ENCODE results near the gene SHISA7.

Gene SHISA7

DNA sequence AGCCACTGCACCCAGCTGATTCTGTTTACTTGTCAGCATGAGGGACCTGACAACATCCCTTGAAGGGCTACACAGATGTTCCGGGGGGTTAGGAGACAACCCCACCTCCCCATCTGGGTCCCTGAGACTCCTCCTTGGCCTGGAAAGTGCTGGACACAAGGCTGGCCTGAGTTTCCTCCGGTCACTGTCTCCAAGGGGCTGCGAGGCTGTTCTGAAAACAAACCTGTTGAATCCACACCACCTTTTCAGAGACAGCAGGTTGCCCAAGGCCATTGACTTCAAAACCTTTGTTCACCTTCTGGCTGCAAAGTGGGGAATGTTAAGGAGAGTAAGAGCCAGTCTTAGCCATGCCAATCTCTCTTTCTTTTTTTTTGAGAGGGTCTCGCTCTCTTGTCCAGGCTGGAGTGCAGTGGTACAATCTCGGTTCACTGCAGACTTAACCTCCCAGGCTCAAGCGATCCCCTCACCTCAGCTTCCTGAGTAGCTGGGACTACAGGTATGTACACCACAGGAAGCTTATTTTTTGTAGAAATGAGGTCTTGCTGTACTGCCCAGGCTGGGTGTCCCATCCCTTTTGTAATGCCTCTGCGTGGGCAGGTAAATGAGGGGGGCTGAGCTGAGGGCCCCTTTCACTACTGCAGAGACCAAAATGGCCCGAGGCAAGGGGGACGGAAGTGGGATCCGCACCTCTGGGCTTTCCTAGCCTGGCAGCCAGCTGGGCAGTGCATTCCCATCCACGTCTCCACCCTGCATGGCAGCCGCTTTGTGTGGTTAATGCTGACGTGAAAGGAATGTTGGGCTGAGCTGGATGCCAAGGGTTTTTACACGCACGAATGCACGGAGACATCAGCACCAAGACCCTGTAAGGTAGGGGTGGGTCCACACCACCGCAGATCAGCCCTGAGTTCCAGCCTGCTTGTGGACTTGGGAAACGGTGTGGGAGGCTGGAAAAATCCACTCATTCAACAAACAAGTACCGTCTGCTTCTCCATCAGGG lies 31.5 kb upstream of the SHISA7 start:
- TF ChIP-seq TAF1 (IDR thresholded peaks at IDR 0.05; ENCODE audit: low read depth, low read length): no peak
- TF ChIP-seq POU2F2 (IDR thresholded peaks at IDR 0.05; ENCODE audit: low read depth, low read length): no peak
- no peak for TF ChIP-seq POLR2A (IDR thresholded peaks at IDR 0.05; ENCODE audit: low read depth, low read length)
- no peak for TF ChIP-seq PAX5 (IDR thresholded peaks at IDR 0.05; ENCODE audit: insufficient read depth, low read length, severe bottlenecking)
- TF ChIP-seq SPI1 (IDR thresholded peaks at IDR 0.05; ENCODE audit: low read depth, low read length): no peak
- TF ChIP-seq POLR2AphosphoS5 (IDR thresholded peaks at IDR 0.05; ENCODE audit: low read depth, low read length): no peak
- DNase-seq (ENCODE audit: insufficient read length, low spot score) (no peak), FAIRE-seq (no peak)

DNA sequence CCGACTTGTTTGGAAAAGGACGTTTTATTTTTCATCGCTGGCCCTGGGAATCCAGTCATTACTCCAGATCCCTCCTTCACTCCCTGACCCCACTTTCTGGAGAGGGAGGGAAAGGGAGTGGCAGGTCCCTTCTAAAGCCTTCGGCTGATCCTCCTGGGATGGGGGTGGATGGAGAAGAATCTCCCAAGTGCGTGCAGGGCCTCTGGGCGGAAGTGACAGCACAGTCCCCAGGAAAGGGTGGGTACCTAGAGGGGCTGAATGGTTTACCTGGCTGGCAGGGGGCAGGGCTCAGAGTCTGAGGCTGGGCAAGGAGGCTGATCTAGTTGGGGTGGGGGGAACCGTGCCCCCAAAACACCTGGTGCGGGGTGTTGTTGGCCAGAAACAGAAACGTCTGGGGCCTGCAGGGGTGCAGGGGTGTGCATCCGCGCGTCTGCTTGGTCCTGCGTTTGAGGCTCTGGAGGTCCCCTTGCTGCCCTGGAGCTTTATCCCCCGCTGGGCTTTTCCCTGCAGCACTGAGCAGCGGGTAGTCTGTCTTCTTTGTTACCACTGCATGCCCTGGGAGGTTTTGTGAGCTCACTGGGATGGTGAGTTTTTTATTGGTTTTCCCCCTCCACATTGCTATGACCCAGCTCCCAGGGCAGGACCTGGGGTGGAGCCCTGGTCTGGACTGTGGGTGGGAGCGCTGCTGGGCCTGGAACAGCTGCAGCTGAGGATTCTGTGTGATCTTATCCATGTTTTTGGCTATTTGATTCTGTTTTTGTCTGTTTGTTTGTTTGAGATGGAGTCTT lies 30.3 kb upstream of the SHISA7 start:
- FAIRE-seq (no peak), DNase-seq (ENCODE audit: insufficient read length, low spot score) (no peak)
- TF ChIP-seq PAX5 (IDR thresholded peaks at IDR 0.05; ENCODE audit: insufficient read depth, low read length, severe bottlenecking): no peak
- no peak for TF ChIP-seq TAF1 (IDR thresholded peaks at IDR 0.05; ENCODE audit: low read depth, low read length)
- TF ChIP-seq POU2F2 (IDR thresholded peaks at IDR 0.05; ENCODE audit: low read depth, low read length): no peak
- TF ChIP-seq SPI1 (IDR thresholded peaks at IDR 0.05; ENCODE audit: low read depth, low read length): no peak
- no peak for TF ChIP-seq POLR2AphosphoS5 (IDR thresholded peaks at IDR 0.05; ENCODE audit: low read depth, low read length)
- TF ChIP-seq POLR2A (IDR thresholded peaks at IDR 0.05; ENCODE audit: low read depth, low read length): no peak

DNA sequence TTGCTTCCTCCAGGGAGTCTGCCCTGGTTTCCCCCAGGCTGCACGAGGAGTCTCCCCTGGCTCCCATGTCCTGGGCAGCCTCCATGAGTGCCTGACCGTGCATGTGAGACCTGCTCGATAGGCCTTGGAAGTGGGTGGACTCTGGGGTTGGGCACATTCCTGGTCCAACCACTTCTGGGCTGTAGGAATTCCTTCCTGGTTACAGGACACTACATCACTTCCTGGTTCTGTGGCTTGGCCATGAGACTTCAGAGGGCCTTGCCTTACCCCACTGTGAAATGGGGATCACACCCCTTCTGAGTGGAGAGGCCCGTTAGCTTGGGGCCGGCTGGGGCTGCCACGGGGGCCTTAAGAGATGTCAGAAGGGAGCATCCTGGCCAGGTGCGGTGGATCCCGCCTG lies 29.4 kb upstream of the SHISA7 start:
- TF ChIP-seq POLR2A (IDR thresholded peaks at IDR 0.05; ENCODE audit: low read depth, low read length) (no peak), TAF1 (IDR thresholded peaks at IDR 0.05; ENCODE audit: low read depth, low read length) (no peak), POLR2AphosphoS5 (IDR thresholded peaks at IDR 0.05; ENCODE audit: low read depth, low read length) (no peak), SPI1 (IDR thresholded peaks at IDR 0.05; ENCODE audit: low read depth, low read length) (no peak), POU2F2 (IDR thresholded peaks at IDR 0.05; ENCODE audit: low read depth, low read length) (no peak), PAX5 (IDR thresholded peaks at IDR 0.05; ENCODE audit: insufficient read depth, low read length, severe bottlenecking) (no peak)
- DNase-seq (ENCODE audit: insufficient read length, low spot score) (no peak), FAIRE-seq (no peak)

DNA sequence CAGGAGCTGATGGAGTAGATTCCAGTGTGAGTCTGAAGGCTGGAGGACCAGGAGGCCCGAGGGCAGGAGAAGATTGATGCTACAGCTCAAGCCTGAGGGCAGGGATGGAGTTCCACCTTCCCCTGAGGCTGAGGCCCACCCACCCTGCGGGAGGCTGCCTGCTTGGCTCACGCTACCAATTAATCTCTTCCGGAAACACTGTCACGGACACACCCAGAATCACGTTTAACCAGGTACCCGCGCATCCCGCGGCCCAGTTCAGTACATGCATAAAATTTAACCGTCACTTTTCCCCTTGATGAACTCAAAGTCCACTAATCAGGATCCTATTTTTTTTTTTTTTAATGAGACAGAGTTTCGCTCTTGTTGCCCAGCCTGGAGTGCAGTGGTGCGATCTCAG lies 28.2 kb upstream of the SHISA7 start:
- FAIRE-seq (no peak), DNase-seq (ENCODE audit: insufficient read length, low spot score) (no peak)
- no peak for TF ChIP-seq TAF1 (IDR thresholded peaks at IDR 0.05; ENCODE audit: low read depth, low read length)
- no peak for TF ChIP-seq POU2F2 (IDR thresholded peaks at IDR 0.05; ENCODE audit: low read depth, low read length)
- no peak for TF ChIP-seq PAX5 (IDR thresholded peaks at IDR 0.05; ENCODE audit: insufficient read depth, low read length, severe bottlenecking)
- no peak for TF ChIP-seq POLR2A (IDR thresholded peaks at IDR 0.05; ENCODE audit: low read depth, low read length)
- no peak for TF ChIP-seq POLR2AphosphoS5 (IDR thresholded peaks at IDR 0.05; ENCODE audit: low read depth, low read length)
- TF ChIP-seq SPI1 (IDR thresholded peaks at IDR 0.05; ENCODE audit: low read depth, low read length): no peak

DNA sequence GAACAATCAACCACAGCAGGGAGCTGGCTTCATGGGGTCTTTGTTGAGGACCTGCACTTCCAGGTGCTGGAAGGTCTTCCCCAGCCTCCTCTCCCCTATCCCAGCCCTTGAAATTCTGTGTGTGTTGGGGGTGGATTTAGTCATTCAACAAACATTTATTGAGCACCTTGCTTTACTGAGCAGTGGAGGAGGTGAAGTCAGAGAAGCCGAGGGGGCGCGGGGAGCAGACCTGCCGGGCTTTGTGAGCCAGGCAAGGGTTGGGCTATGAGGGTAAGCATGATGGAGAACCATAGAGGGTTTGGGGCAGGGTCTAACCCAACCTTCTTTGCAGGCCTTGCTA lies 24.9 kb upstream of the SHISA7 start:
- TF ChIP-seq TAF1 (IDR thresholded peaks at IDR 0.05; ENCODE audit: low read depth, low read length): no peak
- no peak for TF ChIP-seq POLR2AphosphoS5 (IDR thresholded peaks at IDR 0.05; ENCODE audit: low read depth, low read length)
- no peak for DNase-seq (ENCODE audit: insufficient read length, low spot score)
- FAIRE-seq: no peak

DNA sequence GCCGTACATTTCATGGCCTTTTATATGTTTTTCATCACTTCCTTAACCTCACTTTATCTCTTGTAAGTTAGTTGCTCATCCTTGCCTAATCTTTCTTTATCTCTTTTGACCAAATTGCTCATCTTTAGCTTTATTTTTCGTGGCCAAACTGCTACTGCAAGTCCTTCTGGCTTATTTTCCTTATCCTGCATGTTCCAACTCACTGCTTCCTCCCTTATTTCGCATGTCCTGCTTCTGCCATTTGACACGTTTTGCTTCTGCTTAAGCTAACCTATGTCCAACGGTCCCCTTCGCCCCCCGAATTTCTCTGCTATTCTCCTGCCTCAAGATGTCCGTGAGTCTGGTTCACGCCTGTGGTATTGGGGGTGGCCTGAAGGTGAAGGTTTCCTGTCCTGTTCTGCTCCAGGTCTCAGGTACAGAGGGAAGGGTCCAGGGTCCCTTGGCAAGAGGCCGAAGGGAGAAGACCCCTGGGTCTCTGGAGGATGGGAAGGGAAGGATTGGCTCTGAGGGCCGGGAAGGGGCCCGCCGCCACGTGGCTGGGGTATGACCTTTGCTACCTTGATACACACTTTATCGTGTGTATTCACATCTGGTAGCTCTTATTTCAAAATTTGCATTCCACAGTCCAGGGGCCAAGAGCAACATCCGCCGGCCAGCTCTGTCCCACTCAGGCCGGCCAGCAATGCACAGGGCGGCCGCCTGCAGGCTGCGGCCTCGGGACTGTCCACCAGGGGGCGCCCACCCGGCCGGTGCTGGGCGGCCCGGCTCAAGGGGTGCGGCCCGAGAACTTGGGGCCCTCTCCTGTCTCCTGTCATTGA lies 24.3 kb upstream of the SHISA7 start:
- TF ChIP-seq TAF1 (IDR thresholded peaks at IDR 0.05; ENCODE audit: low read depth, low read length): no peak
- TF ChIP-seq PAX5 (IDR thresholded peaks at IDR 0.05; ENCODE audit: insufficient read depth, low read length, severe bottlenecking): no peak
- TF ChIP-seq POU2F2 (IDR thresholded peaks at IDR 0.05; ENCODE audit: low read depth, low read length): no peak
- no peak for TF ChIP-seq POLR2A (IDR thresholded peaks at IDR 0.05; ENCODE audit: low read depth, low read length)
- TF ChIP-seq SPI1 (IDR thresholded peaks at IDR 0.05; ENCODE audit: low read depth, low read length): no peak
- TF ChIP-seq POLR2AphosphoS5 (IDR thresholded peaks at IDR 0.05; ENCODE audit: low read depth, low read length): no peak
- DNase-seq (ENCODE audit: insufficient read length, low spot score): peak; percentile 89
- peak; percentile 71 for FAIRE-seq

DNA sequence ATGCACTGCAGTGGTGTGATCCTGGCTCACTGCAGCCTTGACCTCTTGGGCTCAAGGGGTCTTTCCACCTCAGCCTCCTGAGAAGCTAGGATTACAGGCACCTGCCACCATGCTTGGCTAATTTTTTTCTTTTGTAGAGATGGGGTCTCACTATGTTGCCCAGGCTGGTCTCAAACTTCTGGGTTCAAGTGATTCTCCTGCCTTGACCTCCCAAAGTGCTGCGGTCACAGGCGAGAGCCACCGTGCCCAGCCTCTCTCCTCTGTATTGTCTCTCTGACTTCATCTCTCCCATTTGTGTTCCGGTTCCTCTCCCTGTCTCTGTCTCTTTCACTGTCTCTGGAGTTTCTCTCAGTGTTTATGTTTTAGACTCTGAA lies 23.1 kb upstream of the SHISA7 start:
- no peak for TF ChIP-seq SPI1 (IDR thresholded peaks at IDR 0.05; ENCODE audit: low read depth, low read length)
- no peak for TF ChIP-seq PAX5 (IDR thresholded peaks at IDR 0.05; ENCODE audit: insufficient read depth, low read length, severe bottlenecking)
- no peak for TF ChIP-seq POU2F2 (IDR thresholded peaks at IDR 0.05; ENCODE audit: low read depth, low read length)
- no peak for FAIRE-seq

DNA sequence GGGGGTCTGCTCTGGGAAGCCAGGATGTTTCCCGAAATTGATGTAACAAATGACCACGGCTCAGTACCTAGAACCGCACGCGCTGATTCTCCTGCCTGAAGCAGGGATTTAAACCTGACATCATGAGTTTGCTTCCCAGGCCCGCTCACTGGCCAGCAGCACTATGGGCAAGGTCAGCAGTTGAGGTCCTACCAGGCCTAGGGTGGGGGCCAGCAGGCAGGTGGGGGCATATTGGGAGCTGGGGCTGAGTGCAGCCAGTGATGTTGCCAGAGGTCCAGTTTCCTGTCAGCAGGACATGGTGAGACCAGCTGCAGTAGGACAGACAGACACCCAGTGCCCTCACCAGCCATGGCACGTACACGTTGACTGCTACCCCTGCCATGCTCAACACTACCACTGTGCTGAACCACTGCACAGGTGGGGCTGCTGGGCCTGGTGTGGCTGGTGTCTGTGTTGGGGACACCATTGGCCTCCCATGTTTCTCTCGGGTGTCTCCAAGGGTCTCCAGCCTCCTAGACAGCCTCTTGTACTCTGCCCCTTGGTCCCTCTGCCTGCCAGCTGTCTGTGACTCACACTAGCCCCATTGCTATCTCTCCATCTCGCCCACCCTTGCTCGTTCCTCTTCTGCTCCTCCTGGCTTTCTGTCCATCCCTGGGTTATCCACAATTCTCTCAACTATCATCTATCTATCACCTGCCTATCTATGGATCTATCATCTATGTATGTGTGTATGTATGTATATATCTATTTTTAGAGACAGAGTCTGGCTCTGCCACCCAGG lies 22.6 kb upstream of the SHISA7 start:
- no peak for FAIRE-seq
- no peak for DNase-seq (ENCODE audit: insufficient read length, low spot score)
- TF ChIP-seq POLR2AphosphoS5 (IDR thresholded peaks at IDR 0.05; ENCODE audit: low read depth, low read length) (no peak), POU2F2 (IDR thresholded peaks at IDR 0.05; ENCODE audit: low read depth, low read length) (no peak), TAF1 (IDR thresholded peaks at IDR 0.05; ENCODE audit: low read depth, low read length) (no peak), POLR2A (IDR thresholded peaks at IDR 0.05; ENCODE audit: low read depth, low read length) (no peak), SPI1 (IDR thresholded peaks at IDR 0.05; ENCODE audit: low read depth, low read length) (no peak), PAX5 (IDR thresholded peaks at IDR 0.05; ENCODE audit: insufficient read depth, low read length, severe bottlenecking) (no peak)

More for the DNA sequence above, 23.1 kb upstream of the SHISA7 start:
- no peak for DNase-seq (ENCODE audit: insufficient read length, low spot score)
